IPS DF 6.9 (cell line): ENCODE measurements around the gene ZW10.

Experiments
- DNase-seq: peaks from one replicate; pipeline ENCODE4 v3.0.0-alpha.2; 2013; ENCODE audit warnings: low read depth, low spot score
- H3K27ac ChIP-seq: one replicate; pipeline ENCODE4 v1.5.1; 2013; ENCODE audit warnings: low read length, control low read depth
- H3K27me3 ChIP-seq: 2 replicates; pipeline ENCODE4 v1.6.1; 2013; ENCODE audit warnings: mild to moderate bottlenecking, low read length; ENCODE audit not compliant: control insufficient read depth, insufficient read depth
- H3K36me3 ChIP-seq: 2 replicates; pipeline ENCODE4 v1.6.1; 2013; ENCODE audit warnings: low read length; ENCODE audit not compliant: control insufficient read depth, insufficient read depth
- H3K4me1 ChIP-seq: 2 replicates; pipeline ENCODE4 v1.6.1; 2013; ENCODE audit warnings: low read length; ENCODE audit not compliant: control insufficient read depth, insufficient read depth
- H3K4me3 ChIP-seq: 2 replicates; pipeline ENCODE4 v1.5.1; 2013; ENCODE audit warnings: mild to moderate bottlenecking, low read length
- H3K9me3 ChIP-seq: 2 replicates; pipeline ENCODE4 v1.6.1; 2013; ENCODE audit warnings: low read length, inconsistent platforms; ENCODE audit not compliant: control insufficient read depth, insufficient read depth
- WGBS: extraction: QIAGEN DNeasy Blood & Tissue Kit; methylation state at CpG from one replicate; pipeline ENCODE4 v1.1.7; 2013; ENCODE audit warnings: mixed read lengths, missing lambda C conversion rate; ENCODE audit not compliant: insufficient read length, insufficient coverage; 5-methylcytosine and 5-hydroxymethylcytosine counted together

The ZW10 gene

GRCh38 chr11:113701491-113701890, 72.0 kb downstream of the ZW10 start:
- no peak overlapping the region for H3K4me3 ChIP-seq

GRCh38 chr11:113698515-113698914, 75.0 kb downstream of the ZW10 start:
- H3K27ac ChIP-seq: no peak overlapping the region
- no CpG with 5 or more reads among the region's 3 CpGs for WGBS

More at GRCh38 chr11:113701491-113701890, 72.0 kb downstream of the ZW10 start:
- WGBS: no CpG with 5 or more reads among the region's 1 CpG
- no peaks in the 10 kb centered on the region for H3K36me3 ChIP-seq
- DNase-seq: no peak
- H3K27me3 ChIP-seq: no peaks in the 10 kb centered on the region
- no peak overlapping the region for H3K27ac ChIP-seq
- H3K4me1 ChIP-seq: no peaks in the 10 kb centered on the region
- H3K9me3 ChIP-seq: no peaks in the 10 kb centered on the region

GRCh38 chr11:113697756-113698407, 75.6 kb downstream of the ZW10 start:
- Histone ChIP-seq H3K27me3 (no peaks in the 10 kb centered on the region), H3K27ac (no peak overlapping the region), H3K9me3 (no peaks in the 10 kb centered on the region), H3K4me1 (no peaks in the 10 kb centered on the region), H3K4me3 (no peak overlapping the region), H3K36me3 (no peaks in the 10 kb centered on the region)
- DNase-seq: no peak
- WGBS: no CpG with 5 or more reads among the region's 7 CpGs

More at GRCh38 chr11:113698515-113698914, 75.0 kb downstream of the ZW10 start:
- H3K4me3 ChIP-seq: no peak overlapping the region
- no peaks in the 10 kb centered on the region for H3K9me3 ChIP-seq
- H3K27me3 ChIP-seq: no peaks in the 10 kb centered on the region
- H3K36me3 ChIP-seq: no peaks in the 10 kb centered on the region
- DNase-seq: no peak
- H3K4me1 ChIP-seq: no peaks in the 10 kb centered on the region

- no CpG with 5 or more reads among the region's 5 CpGs for WGBS
- no peak for DNase-seq
- Histone ChIP-seq H3K27ac (no peak overlapping the region), H3K4me1 (no peaks in the 10 kb centered on the region), H3K4me3 (no peak overlapping the region), H3K9me3 (no peaks in the 10 kb centered on the region), H3K36me3 (no peaks in the 10 kb centered on the region), H3K27me3 (no peaks in the 10 kb centered on the region)
Observed at GRCh38 chr11:113697111-113697510, 76.4 kb downstream of the ZW10 start.

- no peaks in the 10 kb centered on the region for H3K4me1 ChIP-seq
- no peaks in the 10 kb centered on the region for H3K36me3 ChIP-seq
- H3K27ac ChIP-seq: no peak overlapping the region
- H3K9me3 ChIP-seq: no peaks in the 10 kb centered on the region
- H3K4me3 ChIP-seq: no peak overlapping the region
- no CpG with 5 or more reads among the region's 4 CpGs for WGBS
- no peak for DNase-seq
- H3K27me3 ChIP-seq: no peaks in the 10 kb centered on the region
Observed at GRCh38 chr11:113695207-113695606, 78.3 kb downstream of the ZW10 start.

- Histone ChIP-seq H3K4me3 (no peak overlapping the region), H3K9me3 (no peaks in the 10 kb centered on the region), H3K4me1 (no peaks in the 10 kb centered on the region), H3K36me3 (no peaks in the 10 kb centered on the region), H3K27ac (no peak overlapping the region), H3K27me3 (no peaks in the 10 kb centered on the region)
- no peak for DNase-seq
- no CpG with 5 or more reads among the region's 12 CpGs for WGBS
Observed at GRCh38 chr11:113694390-113694789, 79.1 kb downstream of the ZW10 start.

- no peak for DNase-seq
- no CpG with 5 or more reads among the region's 13 CpGs for WGBS
- H3K4me1 ChIP-seq: no peaks in the 10 kb centered on the region
- H3K27ac ChIP-seq: no peak overlapping the region
- H3K9me3 ChIP-seq: no peaks in the 10 kb centered on the region
- H3K4me3 ChIP-seq: no peak overlapping the region
- no peaks in the 10 kb centered on the region for H3K27me3 ChIP-seq
- no peaks in the 10 kb centered on the region for H3K36me3 ChIP-seq
Observed at GRCh38 chr11:113693030-113693429, 80.5 kb downstream of the ZW10 start.

GRCh38 chr11:113690619-113691569, 82.6 kb downstream of the ZW10 start:
- DNase-seq: peak; percentile 37
- H3K4me3 ChIP-seq: no peak overlapping the region
- no peaks in the 10 kb centered on the region for H3K9me3 ChIP-seq
- H3K27me3 ChIP-seq: no peaks in the 10 kb centered on the region
- no CpG with 5 or more reads among the region's 15 CpGs for WGBS
- no peak overlapping the region for H3K27ac ChIP-seq
- H3K36me3 ChIP-seq: no peaks in the 10 kb centered on the region
- no peaks in the 10 kb centered on the region for H3K4me1 ChIP-seq

GRCh38 chr11:113689768-113690618, 83.5 kb downstream of the ZW10 start:
- no peak overlapping the region for H3K4me3 ChIP-seq
- H3K27ac ChIP-seq: no peak overlapping the region
- WGBS: no CpG with 5 or more reads among the region's 19 CpGs
- H3K27me3 ChIP-seq: no peaks in the 10 kb centered on the region
- DNase-seq: no peak
- no peaks in the 10 kb centered on the region for H3K9me3 ChIP-seq
- H3K36me3 ChIP-seq: no peaks in the 10 kb centered on the region
- H3K4me1 ChIP-seq: no peaks in the 10 kb centered on the region
